HG03378 (cell line): ENCODE results near the gene SLX9.

ENCODE experiments used
- ATAC-seq: cut with Tn5 transposase; IDR thresholded peaks from one replicate; pipeline ENCODE4 v1.9.1; 2021; ENCODE audit warnings: mild to moderate bottlenecking, moderate library complexity; ENCODE audit not compliant: unreplicated experiment

The SLX9 gene

GRCh38 chr21:44939532-44940115 is at the start of gene SLX9:
Gene SLX9 (plus strand): TSS chr21:44940029. CDS start chr21:44940058, 29 bp downstream.
- ATAC-seq, result no peak

GRCh38 chr21:44890338-44890931 is 49.4 kb upstream of the SLX9 start:
- ATAC-seq, result no peak

GRCh38 chr21:44890961-44891541 is 48.8 kb upstream of the SLX9 start:
- ATAC-seq, result no peak

- no peak for ATAC-seq
Observed at GRCh38 chr21:44891631-44892031, 48.2 kb upstream of the SLX9 start.

GRCh38 chr21:44892095-44892494 is 47.7 kb upstream of the SLX9 start:
- no peak for ATAC-seq

- ATAC-seq, result no peak
Observed at GRCh38 chr21:44892536-44893277, 47.1 kb upstream of the SLX9 start.

- ATAC-seq, result no peak
Observed at GRCh38 chr21:44893278-44893556, 46.6 kb upstream of the SLX9 start.

- no peak for ATAC-seq
Observed at GRCh38 chr21:44893948-44894656, 45.7 kb upstream of the SLX9 start.

- no peak for ATAC-seq
Observed at GRCh38 chr21:44894687-44895302, 45.0 kb upstream of the SLX9 start.

GRCh38 chr21:44895859-44896258 is 44.0 kb upstream of the SLX9 start:
- ATAC-seq, result no peak

- no peak for ATAC-seq
Observed at GRCh38 chr21:44896561-44897286, 43.1 kb upstream of the SLX9 start.

GRCh38 chr21:44897326-44898010 is 42.4 kb upstream of the SLX9 start:
- no peak for ATAC-seq

- no peak for ATAC-seq
Observed at GRCh38 chr21:44898011-44898488, 41.8 kb upstream of the SLX9 start.

- no peak for ATAC-seq
Observed at GRCh38 chr21:44898851-44899767, 40.7 kb upstream of the SLX9 start.

GRCh38 chr21:44899768-44900558 is 39.9 kb upstream of the SLX9 start:
- no peak for ATAC-seq

- ATAC-seq, result no peak
Observed at GRCh38 chr21:44900559-44901251, 39.1 kb upstream of the SLX9 start.

- no peak for ATAC-seq
Observed at GRCh38 chr21:44901391-44902074, 38.3 kb upstream of the SLX9 start.
